Stimulated activated CD8-positive, alpha-beta memory T cell treated with anti-CD3 and anti-CD28 coated beads, Interleukin-15, amount 100 ng/mL, for 24 hours (primary cell): ENCODE results near the gene VWA8.
"Not testable (repeated sequence)": the region's sequence is repeated elsewhere in the genome, so short reads cannot be mapped to it uniquely, and the experiment has no call there.

Source experiments
- DNase-seq: peaks from one replicate; pipeline ENCODE4 v3.0.0-alpha.2; 2020; ENCODE audit warnings: low read depth

The VWA8 gene

GRCh38 chr13:41554180-41554579, 406.7 kb downstream of the VWA8 start:
- no peak for DNase-seq

GRCh38 chr13:41552031-41552430, 408.9 kb downstream of the VWA8 start:
- no peak for DNase-seq

GRCh38 chr13:41550276-41550675, 410.6 kb downstream of the VWA8 start:
- DNase-seq, result no peak

- no peak for DNase-seq
These were observed 411.4 kb downstream of the VWA8 start for GRCh38 chr13:41549491-41549890.

- DNase-seq, result no peak
These were observed 412.0 kb downstream of the VWA8 start for GRCh38 chr13:41548910-41549309.

- DNase-seq, result no peak
These were observed 412.9 kb downstream of the VWA8 start for GRCh38 chr13:41548031-41548430.

GRCh38 chr13:41547251-41548000, 413.5 kb downstream of the VWA8 start:
- DNase-seq, result no peak

GRCh38 chr13:41546372-41547190, 414.3 kb downstream of the VWA8 start:
- no peak for DNase-seq

- no peak for DNase-seq
These were observed 415.5 kb downstream of the VWA8 start for GRCh38 chr13:41545432-41545707.

GRCh38 chr13:41543664-41544300, 417.1 kb downstream of the VWA8 start:
- no peak for DNase-seq

- not testable (repeated sequence) for DNase-seq
These were observed 418.1 kb downstream of the VWA8 start for GRCh38 chr13:41542799-41543198.

GRCh38 chr13:41542281-41542680, 418.6 kb downstream of the VWA8 start:
- DNase-seq, result no peak

- no peak for DNase-seq
These were observed 419.6 kb downstream of the VWA8 start for GRCh38 chr13:41541142-41541938.

- not testable (repeated sequence) for DNase-seq
These were observed 420.7 kb downstream of the VWA8 start for GRCh38 chr13:41540240-41540639.

- DNase-seq, result no peak
These were observed 427.4 kb downstream of the VWA8 start for GRCh38 chr13:41533266-41534052.

- DNase-seq, result no peak
These were observed 432.9 kb downstream of the VWA8 start for GRCh38 chr13:41528021-41528420.

GRCh38 chr13:41520660-41521630, 440.0 kb downstream of the VWA8 start:
- DNase-seq, result no peak

GRCh38 chr13:41520016-41520659, 440.8 kb downstream of the VWA8 start:
- no peak for DNase-seq
